ENCODE measurements around the gene KIAA0930.

KIAA0930 gene

GRCh38 chr22:45225732-45226502 lies 14.8 kb downstream of the KIAA0930 start:
- in situ Hi-C loops (cut with HindIII; ENCODE audit: low pct_ligation_motif_present, low pct_unique_long_range_greater_than_20kb, low sequenced_read_pairs) = no loop called here
- no peak for DNase-seq

GRCh38 chr22:45224988-45225731 lies 15.5 kb downstream of the KIAA0930 start:
- in situ Hi-C loops (cut with HindIII; ENCODE audit: low pct_ligation_motif_present, low pct_unique_long_range_greater_than_20kb, low sequenced_read_pairs) = no loop called here
- no peak for DNase-seq

- DNase-seq = no peak
- in situ Hi-C loops (cut with HindIII; ENCODE audit: low pct_ligation_motif_present, low pct_unique_long_range_greater_than_20kb, low sequenced_read_pairs) = no loop called here
Measured at GRCh38 chr22:45224331-45224730, 16.4 kb downstream of the KIAA0930 start.

GRCh38 chr22:45223304-45224117 lies 17.2 kb downstream of the KIAA0930 start:
- DNase-seq = no peak
- in situ Hi-C loops (cut with HindIII; ENCODE audit: low pct_ligation_motif_present, low pct_unique_long_range_greater_than_20kb, low sequenced_read_pairs) = no loop called here

GRCh38 chr22:45221201-45221600 lies 19.5 kb downstream of the KIAA0930 start:
- in situ Hi-C loops (cut with HindIII; ENCODE audit: low pct_ligation_motif_present, low pct_unique_long_range_greater_than_20kb, low sequenced_read_pairs) = no loop called here
- no peak for DNase-seq

GRCh38 chr22:45218976-45219375 lies 21.7 kb downstream of the KIAA0930 start:
- no peak for DNase-seq

GRCh38 chr22:45217806-45218205 lies 22.9 kb downstream of the KIAA0930 start:
- in situ Hi-C loops (cut with HindIII; ENCODE audit: low pct_ligation_motif_present, low pct_unique_long_range_greater_than_20kb, low sequenced_read_pairs) = no loop called here
- DNase-seq = no peak

More at GRCh38 chr22:45218976-45219375, 21.7 kb downstream of the KIAA0930 start:
- in situ Hi-C loops (cut with HindIII; ENCODE audit: low pct_ligation_motif_present, low pct_unique_long_range_greater_than_20kb, low sequenced_read_pairs) = no loop called here

GRCh38 chr22:45217345-45217744 lies 23.3 kb downstream of the KIAA0930 start:
- no peak for DNase-seq
- in situ Hi-C loops (cut with HindIII; ENCODE audit: low pct_ligation_motif_present, low pct_unique_long_range_greater_than_20kb, low sequenced_read_pairs) = no loop called here

- DNase-seq = no peak
- in situ Hi-C loops (cut with HindIII; ENCODE audit: low pct_ligation_motif_present, low pct_unique_long_range_greater_than_20kb, low sequenced_read_pairs) = no loop called here
Measured at GRCh38 chr22:45216133-45217003, 24.3 kb downstream of the KIAA0930 start.

GRCh38 chr22:45212992-45213751 lies 27.5 kb downstream of the KIAA0930 start:
- peak; percentile 55 for DNase-seq
- in situ Hi-C loops (cut with HindIII; ENCODE audit: low pct_ligation_motif_present, low pct_unique_long_range_greater_than_20kb, low sequenced_read_pairs) = no loop called here

GRCh38 chr22:45212306-45212709 lies 28.4 kb downstream of the KIAA0930 start:
- in situ Hi-C loops (cut with HindIII; ENCODE audit: low pct_ligation_motif_present, low pct_unique_long_range_greater_than_20kb, low sequenced_read_pairs) = no loop called here

GRCh38 chr22:45211848-45212247 lies 28.8 kb downstream of the KIAA0930 start:
- in situ Hi-C loops (cut with HindIII; ENCODE audit: low pct_ligation_motif_present, low pct_unique_long_range_greater_than_20kb, low sequenced_read_pairs) = no loop called here
- no peak for DNase-seq

More at GRCh38 chr22:45212306-45212709, 28.4 kb downstream of the KIAA0930 start:
- peak; percentile 79 for DNase-seq

- in situ Hi-C loops (cut with HindIII; ENCODE audit: low pct_ligation_motif_present, low pct_unique_long_range_greater_than_20kb, low sequenced_read_pairs) = no loop called here
- no peak for DNase-seq
Measured at GRCh38 chr22:45211435-45211834, 29.3 kb downstream of the KIAA0930 start.

GRCh38 chr22:45210991-45211390 lies 29.7 kb downstream of the KIAA0930 start:
- DNase-seq = no peak
- in situ Hi-C loops (cut with HindIII; ENCODE audit: low pct_ligation_motif_present, low pct_unique_long_range_greater_than_20kb, low sequenced_read_pairs) = no loop called here

- DNase-seq = no peak
- in situ Hi-C loops (cut with HindIII; ENCODE audit: low pct_ligation_motif_present, low pct_unique_long_range_greater_than_20kb, low sequenced_read_pairs) = no loop called here
Measured at GRCh38 chr22:45210577-45210976, 30.1 kb downstream of the KIAA0930 start.

- no peak for DNase-seq
- in situ Hi-C loops (cut with HindIII; ENCODE audit: low pct_ligation_motif_present, low pct_unique_long_range_greater_than_20kb, low sequenced_read_pairs) = no loop called here
Measured at GRCh38 chr22:45210174-45210573, 30.5 kb downstream of the KIAA0930 start.

GRCh38 chr22:45208993-45209838 lies 31.5 kb downstream of the KIAA0930 start:
- DNase-seq = peak; percentile 15
- in situ Hi-C loops (cut with HindIII; ENCODE audit: low pct_ligation_motif_present, low pct_unique_long_range_greater_than_20kb, low sequenced_read_pairs) = no loop called here

Data from ACHN (cell line).